ENCODE measurements around the gene HTR1D.

- TF ChIP-seq CTCF (conservative IDR thresholded peaks at IDR 0.05; ENCODE audit: low read length) (no peak), EZH2phosphoT487 (IDR thresholded peaks at IDR 0.05; ENCODE audit: borderline replicate concordance) (no peak)
These were observed 16.4 kb downstream of the HTR1D start for GRCh38 chr1:23200883-23201282.

All from Loucy (cell line).